Mammary epithelial cell (primary cell): Measurements from ENCODE around the gene FRMD8.

Source experiments
- EZH2 ChIP-seq: IDR thresholded peaks from 2 replicates; pipeline ENCODE4 v1.6.1; 2012; ENCODE audit warnings: low read length, inconsistent platforms, borderline replicate concordance
- TF ChIP-seq, protein P1 (sequence below), 2 donors: IDR thresholded peaks in 1 of 2; conservative IDR thresholded peaks in 1 of 2; 2 replicates each; pipeline ENCODE4 v1.5.1; 2011 to 2012; ENCODE audit warnings: inconsistent platforms in 2 of 2, low read length in 2 of 2, mild to moderate bottlenecking in 2 of 2, control low read depth in 1 of 2, low read depth in 1 of 2; ENCODE audit not compliant: insufficient read depth in 1 of 2; ENCODE audit errors: extremely low read depth in 1 of 2

DNA sequence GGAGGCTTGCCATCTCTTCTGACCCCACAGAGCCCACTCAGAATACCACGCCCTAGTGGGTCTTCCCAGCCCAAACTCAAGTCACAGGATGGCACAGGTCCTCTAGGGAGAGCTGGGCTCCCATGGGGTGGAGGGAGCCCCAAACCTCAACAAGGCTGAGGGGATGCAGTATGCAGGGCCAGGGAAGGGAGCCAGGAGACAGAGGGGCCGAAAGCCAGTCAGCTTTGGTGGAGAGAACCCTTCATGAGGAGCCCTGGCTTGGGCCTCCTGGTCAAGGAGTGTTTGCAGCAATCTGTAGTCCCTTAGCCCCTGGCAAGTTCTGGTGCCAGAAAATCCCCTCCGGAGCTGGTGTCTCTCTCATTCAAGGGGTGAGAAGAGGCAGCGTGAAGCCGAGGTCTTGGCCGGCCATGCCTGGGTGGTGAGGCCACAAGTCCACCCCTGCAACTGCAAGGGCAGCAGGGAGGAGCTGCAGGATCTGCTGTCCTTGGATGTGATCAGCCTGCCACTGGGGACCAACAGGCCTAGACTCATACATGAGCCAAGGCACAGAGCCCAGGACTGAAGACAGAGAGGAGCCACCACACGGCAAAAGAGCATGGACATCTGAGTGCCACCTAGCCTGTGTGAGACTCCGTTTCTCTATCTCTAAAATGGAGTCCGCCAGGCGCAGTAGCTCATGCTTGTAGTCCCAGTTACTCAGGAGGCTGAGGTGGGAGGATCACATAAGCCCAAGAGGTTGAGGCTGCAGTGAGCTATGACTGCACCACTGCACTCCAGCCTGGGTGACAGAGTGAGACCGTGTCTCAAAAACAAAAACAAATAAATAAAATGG lies 60.2 kb downstream of the FRMD8 start:
- no peak for TF ChIP-seq EZH2
- TF ChIP-seq, protein P1, sequence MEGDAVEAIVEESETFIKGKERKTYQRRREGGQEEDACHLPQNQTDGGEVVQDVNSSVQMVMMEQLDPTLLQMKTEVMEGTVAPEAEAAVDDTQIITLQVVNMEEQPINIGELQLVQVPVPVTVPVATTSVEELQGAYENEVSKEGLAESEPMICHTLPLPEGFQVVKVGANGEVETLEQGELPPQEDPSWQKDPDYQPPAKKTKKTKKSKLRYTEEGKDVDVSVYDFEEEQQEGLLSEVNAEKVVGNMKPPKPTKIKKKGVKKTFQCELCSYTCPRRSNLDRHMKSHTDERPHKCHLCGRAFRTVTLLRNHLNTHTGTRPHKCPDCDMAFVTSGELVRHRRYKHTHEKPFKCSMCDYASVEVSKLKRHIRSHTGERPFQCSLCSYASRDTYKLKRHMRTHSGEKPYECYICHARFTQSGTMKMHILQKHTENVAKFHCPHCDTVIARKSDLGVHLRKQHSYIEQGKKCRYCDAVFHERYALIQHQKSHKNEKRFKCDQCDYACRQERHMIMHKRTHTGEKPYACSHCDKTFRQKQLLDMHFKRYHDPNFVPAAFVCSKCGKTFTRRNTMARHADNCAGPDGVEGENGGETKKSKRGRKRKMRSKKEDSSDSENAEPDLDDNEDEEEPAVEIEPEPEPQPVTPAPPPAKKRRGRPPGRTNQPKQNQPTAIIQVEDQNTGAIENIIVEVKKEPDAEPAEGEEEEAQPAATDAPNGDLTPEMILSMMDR (conservative IDR thresholded peaks at IDR 0.05 in 1 of 2, IDR thresholded peaks at IDR 0.05 in 1 of 2; ENCODE audit: extremely low read depth in 1 of 2, insufficient read depth in 1 of 2, low read depth in 1 of 2, low read length in 2 of 2), result no peak
